K562 (cell line): ENCODE measurements around the gene RUNDC1. TPM values are rescaled to one million over a fixed set of nuclear protein-coding genes. Genes with fewer than 3 reads are reported as not detected.
A peak's percentile ranks its signal among the peaks of the same experiment; 100 is the strongest.

Experiments used
- CREB1 ChIP-seq, 2 experiments: sonication (generic) in 1 of 2; formaldehyde crosslinking in 1 of 2; IDR thresholded peaks; 2 replicates each; pipeline versions ENCODE4 v1.6.1 to v1.8.0; 2012 to 2022; ENCODE audit warnings: inconsistent platforms in 1 of 2, mild to moderate bottlenecking in 1 of 2, missing genetic modification reagents in 1 of 2, moderate library complexity in 1 of 2
- DIDO1 ChIP-seq: fragments of 450-650 bp; IDR thresholded peaks from 2 replicates; pipeline ENCODE4 v1.6.1; 2016; ENCODE audit warnings: low read depth, missing biosample characterization, missing genetic modification characterization
- GATAD2A ChIP-seq: fragments of 450-650 bp; IDR thresholded peaks from 2 replicates; pipeline ENCODE4 v1.6.1; 2017
- KDM5B ChIP-seq: fragments of 200-600 bp; sonication (generic); IDR thresholded peaks from 2 replicates; pipeline ENCODE4 v1.6.1; 2012; ENCODE audit warnings: low read depth, mild to moderate bottlenecking, moderate library complexity, low read length, control low read depth, inconsistent platforms; ENCODE audit not compliant: insufficient replicate concordance
- RBM39 ChIP-seq: fragments of 200-400 bp; formaldehyde crosslinking; optimal IDR thresholded peaks from 2 replicates; pipeline ENCODE3; 2018; ENCODE audit warnings: low read depth, low read length
- SAP30 ChIP-seq: fragments of 200-600 bp; sonication (generic); IDR thresholded peaks from 2 replicates; pipeline ENCODE4 v1.6.1; 2012; ENCODE audit warnings: borderline replicate concordance, low read depth, mild to moderate bottlenecking, moderate library complexity, low read length, control low read depth, inconsistent platforms; ENCODE audit not compliant: insufficient read depth, poor library complexity, severe bottlenecking
- TCF3 ChIP-seq: sonication (generic); formaldehyde crosslinking; IDR thresholded peaks from 2 replicates; pipeline ENCODE4 v1.4.0; 2020; ENCODE audit warnings: mild to moderate bottlenecking, missing genetic modification reagents
- ZNF212 ChIP-seq: fragments of 450-650 bp; formaldehyde crosslinking; IDR thresholded peaks from 2 replicates; pipeline ENCODE4 v1.4.0; 2020; ENCODE audit warnings: mild to moderate bottlenecking
- polyA plus RNA-seq, 8 experiments: library from polyadenylated mRNA; depleted of rRNA in 4 of 8; stranded (reverse) in 5 of 8; unstranded in 3 of 8; fragments of >200 nt; fragmentation: Nextera tagmentation in 2 of 8; fragmentation: Illumina TruSeq in 1 of 8; extraction: Ambion mirVana in 2 of 8; extraction: Trizol in 1 of 8; gene quantifications; 2 replicates each; pipeline versions ENCODE4 v1.2.1 to v1.2.3, GENCODE V29; 2011 to 2014; ENCODE audit warnings: inconsistent platforms in 1 of 8, missing spikeins in 1 of 8
- total RNA-seq, 7 experiments: library from RNA; depleted of rRNA in 6 of 7; stranded (reverse); fragments of >200 nt in 6 of 7; fragmentation: Illumina TruSeq in 2 of 7; extraction: Trizol in 2 of 7; gene quantifications; 2 replicates each; pipeline versions ENCODE4 v1.2.1 to v1.2.3, GENCODE V29; 2011 to 2021; ENCODE audit warnings: low replicate concordance in 1 of 7
- TF ChIP-seq, protein P1 (sequence below), 2 experiments: fragments of 450-650 bp; formaldehyde crosslinking in 1 of 2; IDR thresholded peaks; 2 replicates each; pipeline versions ENCODE4 v1.4.0 to v1.6.1; 2014 to 2020; ENCODE audit warnings: mild to moderate bottlenecking in 2 of 2, borderline replicate concordance in 1 of 2, low read depth in 1 of 2
- TF ChIP-seq, protein P2 (sequence below), 2 experiments: fragments of 450-650 bp in 1 of 2; IDR thresholded peaks; 2 replicates each; pipeline ENCODE4 v1.6.1; 2011 to 2017; ENCODE audit warnings: low read depth in 2 of 2, antibody characterized with exemption in 1 of 2, borderline replicate concordance in 1 of 2, low read length in 1 of 2, mild to moderate bottlenecking in 1 of 2, mixed read lengths in 1 of 2; ENCODE audit not compliant: control insufficient read depth in 1 of 2
- TF ChIP-seq, protein P3 (sequence below): fragments of 250-450 bp; sonication (Bioruptor Pico); IDR thresholded peaks from 2 replicates; pipeline ENCODE4 v1.6.1; 2021; ENCODE audit warnings: mild to moderate bottlenecking

The RUNDC1 gene
- total and polyA plus RNA-seq, 9 of the 15 experiments (the other 6 are each of a cell fraction or from before 2014, with no cell fraction given) = 3.4 to 12.6 (median 9.4) TPM

DNA sequence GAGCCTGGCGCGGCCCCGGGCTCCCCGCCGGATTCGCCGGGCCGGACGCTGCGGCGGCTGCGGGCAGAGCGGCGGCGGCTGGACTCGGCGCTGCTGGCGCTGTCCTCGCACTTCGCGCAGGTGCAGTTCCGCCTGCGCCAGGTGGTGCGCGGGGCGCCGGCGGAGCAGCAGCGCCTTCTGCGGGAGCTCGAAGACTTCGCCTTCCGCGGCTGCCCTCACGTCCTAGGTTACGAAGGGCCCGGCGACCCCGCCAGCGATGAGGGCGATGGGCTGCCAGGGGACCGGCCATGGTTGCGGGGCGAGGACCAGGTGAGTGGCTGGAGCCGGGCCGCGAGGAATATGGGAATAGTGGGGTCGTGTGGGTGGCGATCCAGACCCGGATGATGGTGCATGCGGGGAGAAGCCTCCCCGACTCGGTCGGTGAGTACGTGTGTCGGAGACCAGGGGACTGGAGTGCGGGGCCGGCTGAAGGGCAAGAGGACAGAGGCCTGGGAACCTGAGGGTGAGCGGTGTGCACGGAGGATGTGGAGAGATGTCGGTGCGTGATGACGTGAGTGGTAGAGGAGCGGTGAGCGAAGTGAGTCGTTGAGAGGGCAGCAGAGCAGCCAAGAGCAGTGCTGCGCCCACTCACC is 517 bp downstream of the RUNDC1 start (continued):
- TF ChIP-seq, protein P1, sequence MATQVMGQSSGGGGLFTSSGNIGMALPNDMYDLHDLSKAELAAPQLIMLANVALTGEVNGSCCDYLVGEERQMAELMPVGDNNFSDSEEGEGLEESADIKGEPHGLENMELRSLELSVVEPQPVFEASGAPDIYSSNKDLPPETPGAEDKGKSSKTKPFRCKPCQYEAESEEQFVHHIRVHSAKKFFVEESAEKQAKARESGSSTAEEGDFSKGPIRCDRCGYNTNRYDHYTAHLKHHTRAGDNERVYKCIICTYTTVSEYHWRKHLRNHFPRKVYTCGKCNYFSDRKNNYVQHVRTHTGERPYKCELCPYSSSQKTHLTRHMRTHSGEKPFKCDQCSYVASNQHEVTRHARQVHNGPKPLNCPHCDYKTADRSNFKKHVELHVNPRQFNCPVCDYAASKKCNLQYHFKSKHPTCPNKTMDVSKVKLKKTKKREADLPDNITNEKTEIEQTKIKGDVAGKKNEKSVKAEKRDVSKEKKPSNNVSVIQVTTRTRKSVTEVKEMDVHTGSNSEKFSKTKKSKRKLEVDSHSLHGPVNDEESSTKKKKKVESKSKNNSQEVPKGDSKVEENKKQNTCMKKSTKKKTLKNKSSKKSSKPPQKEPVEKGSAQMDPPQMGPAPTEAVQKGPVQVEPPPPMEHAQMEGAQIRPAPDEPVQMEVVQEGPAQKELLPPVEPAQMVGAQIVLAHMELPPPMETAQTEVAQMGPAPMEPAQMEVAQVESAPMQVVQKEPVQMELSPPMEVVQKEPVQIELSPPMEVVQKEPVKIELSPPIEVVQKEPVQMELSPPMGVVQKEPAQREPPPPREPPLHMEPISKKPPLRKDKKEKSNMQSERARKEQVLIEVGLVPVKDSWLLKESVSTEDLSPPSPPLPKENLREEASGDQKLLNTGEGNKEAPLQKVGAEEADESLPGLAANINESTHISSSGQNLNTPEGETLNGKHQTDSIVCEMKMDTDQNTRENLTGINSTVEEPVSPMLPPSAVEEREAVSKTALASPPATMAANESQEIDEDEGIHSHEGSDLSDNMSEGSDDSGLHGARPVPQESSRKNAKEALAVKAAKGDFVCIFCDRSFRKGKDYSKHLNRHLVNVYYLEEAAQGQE (IDR thresholded peaks at IDR 0.05; ENCODE audit: borderline replicate concordance) = peak; percentile 54; the same call in 1 of the 2 replicates
- TF ChIP-seq, protein P1 (CRISPR knock-in tag; IDR thresholded peaks at IDR 0.05; ENCODE audit: low read depth) = no peak
- TF ChIP-seq TCF3 (CRISPR knock-in tag) (no peak), GATAD2A (no peak), RBM39 (no peak), DIDO1 (tag) (no peak), SAP30 (no peak), CREB1 (IDR thresholded peaks at IDR 0.05) (peak; percentile 76), CREB1 (CRISPR knock-in tag; IDR thresholded peaks at IDR 0.05) (no peak), KDM5B (no peak), ZNF212 (CRISPR knock-in tag) (no peak)
- TF ChIP-seq, protein P2, sequence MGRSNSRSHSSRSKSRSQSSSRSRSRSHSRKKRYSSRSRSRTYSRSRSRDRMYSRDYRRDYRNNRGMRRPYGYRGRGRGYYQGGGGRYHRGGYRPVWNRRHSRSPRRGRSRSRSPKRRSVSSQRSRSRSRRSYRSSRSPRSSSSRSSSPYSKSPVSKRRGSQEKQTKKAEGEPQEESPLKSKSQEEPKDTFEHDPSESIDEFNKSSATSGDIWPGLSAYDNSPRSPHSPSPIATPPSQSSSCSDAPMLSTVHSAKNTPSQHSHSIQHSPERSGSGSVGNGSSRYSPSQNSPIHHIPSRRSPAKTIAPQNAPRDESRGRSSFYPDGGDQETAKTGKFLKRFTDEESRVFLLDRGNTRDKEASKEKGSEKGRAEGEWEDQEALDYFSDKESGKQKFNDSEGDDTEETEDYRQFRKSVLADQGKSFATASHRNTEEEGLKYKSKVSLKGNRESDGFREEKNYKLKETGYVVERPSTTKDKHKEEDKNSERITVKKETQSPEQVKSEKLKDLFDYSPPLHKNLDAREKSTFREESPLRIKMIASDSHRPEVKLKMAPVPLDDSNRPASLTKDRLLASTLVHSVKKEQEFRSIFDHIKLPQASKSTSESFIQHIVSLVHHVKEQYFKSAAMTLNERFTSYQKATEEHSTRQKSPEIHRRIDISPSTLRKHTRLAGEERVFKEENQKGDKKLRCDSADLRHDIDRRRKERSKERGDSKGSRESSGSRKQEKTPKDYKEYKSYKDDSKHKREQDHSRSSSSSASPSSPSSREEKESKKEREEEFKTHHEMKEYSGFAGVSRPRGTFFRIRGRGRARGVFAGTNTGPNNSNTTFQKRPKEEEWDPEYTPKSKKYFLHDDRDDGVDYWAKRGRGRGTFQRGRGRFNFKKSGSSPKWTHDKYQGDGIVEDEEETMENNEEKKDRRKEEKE (IDR thresholded peaks at IDR 0.05; ENCODE audit: borderline replicate concordance in 1 of 2, control insufficient read depth in 1 of 2, low read depth in 2 of 2, low read length in 1 of 2) = no peak
- TF ChIP-seq, protein P3, sequence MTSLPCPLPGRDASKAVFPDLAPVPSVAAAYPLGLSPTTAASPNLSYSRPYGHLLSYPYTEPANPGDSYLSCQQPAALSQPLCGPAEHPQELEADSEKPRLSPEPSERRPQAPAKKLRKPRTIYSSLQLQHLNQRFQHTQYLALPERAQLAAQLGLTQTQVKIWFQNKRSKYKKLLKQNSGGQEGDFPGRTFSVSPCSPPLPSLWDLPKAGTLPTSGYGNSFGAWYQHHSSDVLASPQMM (CRISPR knock-in tag) = no peak
